Calu3 (cell line): ENCODE measurements around the gene ABCA13. TPM values are rescaled to one million over a fixed set of nuclear protein-coding genes. Genes with fewer than 3 reads are reported as not detected.

Experiments
- Bru-seq: library from RNA; stranded (reverse); fragments of 400-500 nt; gene quantifications from one replicate; lab custom pipeline; 2021; lab: Mats Ljungman, UMichigan
- BruChase-seq, 2 experiments: library from RNA; stranded (reverse); fragments of 400-500 nt; gene quantifications; one replicate each; lab custom pipeline; 2021; lab: Mats Ljungman, UMichigan
- BruUV-seq: library from RNA; stranded (reverse); fragments of 400-500 nt; replicated peaks from 2 replicates; lab custom pipeline; 2021; lab: Mats Ljungman, UMichigan
- CTCF ChIA-PET: fragments of 300-600 bp; sonication (Branson Sonifier 250); formaldehyde crosslinking; loops from one replicate; lab custom pipeline; 2022; ENCODE audit warnings: antibody characterized with exemption; lab: Charles Lee
- DNase-seq: peaks from one replicate; pipeline ENCODE4 v3.0.0; 2022
- H3K27ac Mint-ChIP-seq: one replicate; pipeline ENCODE4 v1.8.0; 2022; ENCODE audit warnings: mixed read lengths; ENCODE audit not compliant: unreplicated experiment
- H3K27me3 Mint-ChIP-seq: one replicate; pipeline ENCODE4 v1.8.0; 2022; ENCODE audit warnings: mixed read lengths; ENCODE audit not compliant: unreplicated experiment
- H3K36me3 Mint-ChIP-seq: one replicate; pipeline ENCODE4 v1.8.0; 2022; ENCODE audit warnings: mild to moderate bottlenecking, moderate library complexity, mixed read lengths; ENCODE audit not compliant: insufficient read depth, unreplicated experiment
- H3K4me1 Mint-ChIP-seq: one replicate; pipeline ENCODE4 v1.8.0; 2022; ENCODE audit warnings: mild to moderate bottlenecking, low read depth, mixed read lengths; ENCODE audit not compliant: unreplicated experiment
- H3K4me3 Mint-ChIP-seq: one replicate; pipeline ENCODE4 v1.8.0; 2022; ENCODE audit warnings: mild to moderate bottlenecking, low read depth, moderate library complexity, mixed read lengths; ENCODE audit not compliant: unreplicated experiment
- H3K9me3 Mint-ChIP-seq: one replicate; pipeline ENCODE4 v1.8.0; 2022; ENCODE audit warnings: low read depth, mixed read lengths; ENCODE audit not compliant: unreplicated experiment
- CTCF ChIP-seq: fragments of 200-600 bp; IDR thresholded peaks from one replicate; pipeline ENCODE4 v1.8.0; 2022; ENCODE audit warnings: antibody characterized with exemption; ENCODE audit not compliant: unreplicated experiment
- intact Hi-C: fragments of 100-400 bp; cut with micrococcal nuclease; formaldehyde crosslinking; loops from one replicate; pipeline ENCODE4 v1.10.0; 2022; ENCODE audit not compliant: unreplicated experiment
- long read RNA-seq: library from polyadenylated mRNA; stranded (forward); transcript quantifications from one replicate; pipeline ENCODE4 v2.0.0, GENCODE V29; 2022
- total RNA-seq: library from RNA; stranded (reverse); gene quantifications from 2 replicates; pipeline ENCODE4 v1.2.3, GENCODE V29; 2022

Gene ABCA13
- total RNA-seq (9.4 and 12.1 TPM in 2 replicates), Bru-seq, nascent RNA (percentile 52 among the genes with signal in this experiment), BruChase-seq, experiment 1, labeled RNA remaining after a 6-hour chase (percentile 47 among the genes with signal in this experiment), BruChase-seq, experiment 2, labeled RNA remaining after a 2-hour chase (percentile 48 among the genes with signal in this experiment)
- long read RNA-seq, partial matches to known transcripts, result 1 of 1 reads
- long read RNA-seq, other reads (novel, unspliced or antisense), result 0 of 1 reads

GRCh38 chr7:48171202-48171601, at the start of gene ABCA13:
TSS of gene ABCA13 (plus strand) at chr7:48171458. CDS start at chr7:48171484, 26 bp downstream.
- DNase-seq, result no peak
- no TSS peak for BruUV-seq
- intact Hi-C loops, result no loop called here
- Mint-ChIP-seq H3K27ac (no peak within 1 kb of the TSS), H3K27me3 (no peaks in the 10 kb centered on the region), H3K9me3 (no peaks in the 10 kb centered on the region), H3K4me1 (peaks cover 24% of the 10 kb centered on the region), H3K4me3 (no peak within 1 kb of the TSS), H3K36me3 (no peaks in the 10 kb centered on the region)
- CTCF ChIA-PET, result no interaction called here
- TF ChIP-seq CTCF, result no peak

GRCh38 chr7:48126037-48126436, 45.2 kb upstream of the ABCA13 start:
- no peak for TF ChIP-seq CTCF
- intact Hi-C loops, result no loop called here
- BruUV-seq, result no TSS peak
- CTCF ChIA-PET, result no interaction called here
- Mint-ChIP-seq H3K27me3 (no peaks in the 10 kb centered on the region), H3K27ac (no peak overlapping the region), H3K4me1 (no peaks in the 10 kb centered on the region), H3K9me3 (peaks cover 3% of the 10 kb centered on the region), H3K4me3 (no peak overlapping the region), H3K36me3 (no peaks in the 10 kb centered on the region)
- DNase-seq, result no peak

- no peaks in the 10 kb centered on the region for H3K36me3 Mint-ChIP-seq
- CTCF ChIA-PET, result interaction anchor here (0.5 kb wide), 1 partner anchor 13 kb away, joined by 4 read pairs; no protein-coding TSS in a partner anchor
Measured at GRCh38 chr7:48130658-48131108, 40.6 kb upstream of the ABCA13 start.

GRCh38 chr7:48132792-48133191, 38.5 kb upstream of the ABCA13 start:
- TF ChIP-seq CTCF, result no peak
- Mint-ChIP-seq H3K36me3 (no peaks in the 10 kb centered on the region), H3K9me3 (no peaks in the 10 kb centered on the region), H3K27me3 (no peaks in the 10 kb centered on the region), H3K4me3 (no peak overlapping the region), H3K27ac (no peak overlapping the region), H3K4me1 (no peaks in the 10 kb centered on the region)
- no peak for DNase-seq
- CTCF ChIA-PET, result no interaction called here
- no TSS peak for BruUV-seq
- intact Hi-C loops, result no loop called here

More at GRCh38 chr7:48130658-48131108, 40.6 kb upstream of the ABCA13 start:
- TF ChIP-seq CTCF, result no peak
- H3K9me3 Mint-ChIP-seq, result peaks cover 3% of the 10 kb centered on the region
- no peak overlapping the region for H3K27ac Mint-ChIP-seq
- DNase-seq, result no peak
- H3K4me3 Mint-ChIP-seq, result no peak overlapping the region
- no TSS peak for BruUV-seq
- no peaks in the 10 kb centered on the region for H3K4me1 Mint-ChIP-seq
- H3K27me3 Mint-ChIP-seq, result no peaks in the 10 kb centered on the region
- intact Hi-C loops, result no loop called here
